GM21717 (cell line): ENCODE data around the gene RNF149.
A peak's percentile ranks its signal among the peaks of the same experiment; 100 is the strongest.

ENCODE experiments used
- ATAC-seq: cut with Tn5 transposase; IDR thresholded peaks from one replicate; pipeline ENCODE4 v1.9.1; 2021; ENCODE audit warnings: mild to moderate bottlenecking, moderate library complexity; ENCODE audit not compliant: unreplicated experiment

Gene RNF149

GRCh38 chr2:101299604-101300003 lies 8.9 kb downstream of the RNF149 start:
- ATAC-seq = no peak

GRCh38 chr2:101297383-101297782 lies 11.1 kb downstream of the RNF149 start:
- no peak for ATAC-seq

- no peak for ATAC-seq
Measured at GRCh38 chr2:101296371-101296770, 12.1 kb downstream of the RNF149 start.

GRCh38 chr2:101295895-101296294 lies 12.6 kb downstream of the RNF149 start:
- ATAC-seq = no peak

GRCh38 chr2:101294861-101295260 lies 13.6 kb downstream of the RNF149 start:
- no peak for ATAC-seq

GRCh38 chr2:101293544-101293943 lies 15.0 kb downstream of the RNF149 start:
- no peak for ATAC-seq

- no peak for ATAC-seq
Measured at GRCh38 chr2:101291973-101292372, 16.5 kb downstream of the RNF149 start.

- ATAC-seq = no peak
Measured at GRCh38 chr2:101290711-101291110, 17.8 kb downstream of the RNF149 start.

- ATAC-seq = no peak
Measured at GRCh38 chr2:101287303-101287702, 21.2 kb downstream of the RNF149 start.

- no peak for ATAC-seq
Measured at GRCh38 chr2:101286684-101287083, 21.8 kb downstream of the RNF149 start.

GRCh38 chr2:101282980-101283379 lies 25.5 kb downstream of the RNF149 start:
- ATAC-seq = no peak

GRCh38 chr2:101281482-101281881 lies 27.0 kb downstream of the RNF149 start:
- no peak for ATAC-seq

- no peak for ATAC-seq
Measured at GRCh38 chr2:101278925-101279324, 29.6 kb downstream of the RNF149 start.

GRCh38 chr2:101277111-101277510 lies 31.4 kb downstream of the RNF149 start:
- ATAC-seq = no peak

- no peak for ATAC-seq
Measured at GRCh38 chr2:101274142-101274541, 34.4 kb downstream of the RNF149 start.

GRCh38 chr2:101273056-101273455 lies 35.4 kb downstream of the RNF149 start:
- no peak for ATAC-seq

GRCh38 chr2:101272045-101272784 lies 36.3 kb downstream of the RNF149 start:
- peak; percentile 88 for ATAC-seq

- no peak for ATAC-seq
Measured at GRCh38 chr2:101270700-101271259, 37.7 kb downstream of the RNF149 start.

- no peak for ATAC-seq
Measured at GRCh38 chr2:101267671-101268656, 40.5 kb downstream of the RNF149 start.

GRCh38 chr2:101265893-101266499 lies 42.5 kb downstream of the RNF149 start:
- no peak for ATAC-seq

GRCh38 chr2:101264360-101264939 lies 44.1 kb downstream of the RNF149 start:
- no peak for ATAC-seq
